ENCODE data around the gene GAP43.

GRCh38 chr3:115685097-115685496, 61.8 kb downstream of the GAP43 start:
- TF ChIP-seq CTCF (IDR thresholded peaks at IDR 0.05; ENCODE audit: insufficient read depth, low read depth, low read length): no peak
- no peak for TF ChIP-seq EZH2 (IDR thresholded peaks at IDR 0.05; ENCODE audit: insufficient read depth, low read length)

All from astrocyte (in vitro differentiated cells and primary cell).